LNCaP clone FGC (cell line): Measurements from ENCODE around the gene EOMES.

Experiments used
- DNase-seq: peaks from one replicate; pipeline ENCODE4 v3.0.0-alpha.2; 2011; ENCODE audit warnings: low read depth
- H3K4me3 ChIP-seq: 2 replicates; pipeline ENCODE4 v1.5.1; 2011; ENCODE audit warnings: mild to moderate bottlenecking, low read depth, low read length, control low read depth
- CTCF ChIP-seq: IDR thresholded peaks from 2 replicates; pipeline ENCODE4 v1.5.1; 2012; ENCODE audit warnings: mild to moderate bottlenecking; ENCODE audit not compliant: control insufficient read depth, insufficient read depth; ENCODE audit errors: extremely low read depth

EOMES gene

GRCh38 chr3:27681249-27681748, 40.8 kb downstream of the EOMES start:
- peak; percentile 85 for DNase-seq
- H3K4me3 ChIP-seq, result no peak overlapping the region
- TF ChIP-seq CTCF, result peak; percentile 72

DNA sequence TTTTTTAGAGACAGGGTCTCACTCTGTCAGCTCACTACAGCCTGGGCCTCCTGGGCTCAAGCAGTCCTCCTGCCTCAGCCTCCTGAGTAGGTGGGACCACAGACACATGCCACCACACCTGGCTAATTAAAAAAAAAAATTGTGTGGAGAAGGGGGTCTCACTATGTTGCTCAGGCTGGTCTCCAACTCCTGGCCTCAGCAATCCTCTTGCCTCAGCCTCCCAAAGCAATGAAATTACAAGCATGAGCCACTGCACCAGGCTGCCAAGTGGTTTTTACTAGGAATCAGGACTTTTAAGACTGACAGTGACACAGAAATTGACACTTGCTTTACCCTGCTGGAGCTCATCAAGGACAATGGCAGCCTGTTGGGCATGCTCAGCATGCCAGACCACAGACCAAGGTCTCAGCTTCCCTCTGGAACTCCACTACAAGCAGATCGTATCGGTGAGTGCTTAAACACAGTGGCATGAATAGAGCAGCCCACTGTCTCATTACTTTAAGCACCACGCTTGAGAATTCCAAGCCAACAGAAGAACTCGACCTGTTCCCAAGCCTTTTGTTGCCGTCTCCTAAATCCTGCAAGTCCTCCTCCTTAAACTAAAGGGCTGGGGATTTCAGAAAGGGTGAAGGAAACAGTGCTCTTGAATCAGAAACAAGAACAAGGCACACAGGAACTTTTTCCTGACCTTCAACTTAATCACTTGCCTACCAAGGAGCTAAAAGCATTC, 41.4 kb downstream of the EOMES start:
- no peak for TF ChIP-seq CTCF
- H3K4me3 ChIP-seq, result no peak overlapping the region
- DNase-seq, result no peak

- no peak for TF ChIP-seq CTCF
- H3K4me3 ChIP-seq, result no peak overlapping the region
- no peak for DNase-seq
Measured at GRCh38 chr3:27679691-27680090, 42.4 kb downstream of the EOMES start.

DNA sequence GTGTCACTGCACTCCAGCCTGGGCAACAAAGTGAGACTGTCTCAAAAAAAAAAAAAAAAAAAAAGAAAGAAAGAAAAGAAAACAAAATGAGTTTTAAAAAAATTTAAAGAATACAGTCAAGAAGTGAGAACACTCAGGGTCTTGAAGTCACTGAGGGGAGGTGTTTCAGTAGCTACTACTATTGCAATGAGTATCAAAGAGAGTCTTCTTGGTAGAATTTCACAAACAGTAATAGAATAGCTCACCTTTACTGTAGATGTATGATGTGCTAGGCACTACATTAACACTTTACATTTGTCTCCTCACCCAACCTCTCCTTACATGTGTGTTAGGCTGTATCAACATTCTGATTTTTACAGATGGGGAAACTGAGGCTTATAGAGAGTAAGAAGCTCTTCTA, 43.9 kb downstream of the EOMES start:
- DNase-seq, result no peak
- no peak overlapping the region for H3K4me3 ChIP-seq
- TF ChIP-seq CTCF, result no peak

GRCh38 chr3:27677565-27677964, 44.6 kb downstream of the EOMES start:
- no peak for DNase-seq
- no peak for TF ChIP-seq CTCF

GRCh38 chr3:27675287-27675686, 46.8 kb downstream of the EOMES start:
- H3K4me3 ChIP-seq, result no peak overlapping the region
- DNase-seq, result peak; percentile 10

More at GRCh38 chr3:27677565-27677964, 44.6 kb downstream of the EOMES start:
- H3K4me3 ChIP-seq, result no peak overlapping the region

More at GRCh38 chr3:27675287-27675686, 46.8 kb downstream of the EOMES start:
- TF ChIP-seq CTCF, result no peak
